Measurements from ENCODE around the gene CYBA. TPM values are rescaled to one million over a fixed set of nuclear protein-coding genes. Genes with fewer than 3 reads are reported as not detected.

Gene CYBA
- total RNA-seq, 1 donor from 2014 or later: 877 TPM

DNA sequence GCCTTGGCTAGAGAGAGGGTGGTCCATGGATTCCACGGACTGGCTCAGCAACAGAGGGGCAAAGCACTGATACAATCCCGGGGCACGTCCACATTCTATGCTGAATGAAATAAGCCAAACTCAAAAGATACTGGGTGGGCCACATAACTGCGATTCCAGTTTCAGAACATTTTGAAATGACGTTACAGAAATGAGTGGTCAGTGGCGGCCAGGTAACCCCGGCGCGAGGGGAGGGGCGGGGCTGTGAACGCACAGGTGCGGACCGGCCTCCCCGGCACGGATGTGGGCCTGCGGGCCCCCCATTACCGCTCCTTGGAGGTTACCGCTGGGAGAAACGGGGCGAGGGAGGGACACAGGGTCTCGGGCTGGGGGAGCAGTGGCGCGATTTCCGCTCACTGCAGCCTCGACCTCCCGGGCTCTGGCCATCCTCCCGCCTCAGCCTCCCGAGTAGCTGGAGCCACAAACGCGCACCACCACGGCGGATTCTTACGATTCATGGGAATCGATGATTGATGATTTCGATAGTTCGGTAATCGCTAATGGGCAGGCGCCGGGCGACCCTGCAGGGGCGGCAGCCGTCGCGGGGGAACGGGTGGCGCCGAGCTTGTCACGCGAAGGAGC is 11.5 kb upstream of the CYBA start:
- TF ChIP-seq, protein P1, sequence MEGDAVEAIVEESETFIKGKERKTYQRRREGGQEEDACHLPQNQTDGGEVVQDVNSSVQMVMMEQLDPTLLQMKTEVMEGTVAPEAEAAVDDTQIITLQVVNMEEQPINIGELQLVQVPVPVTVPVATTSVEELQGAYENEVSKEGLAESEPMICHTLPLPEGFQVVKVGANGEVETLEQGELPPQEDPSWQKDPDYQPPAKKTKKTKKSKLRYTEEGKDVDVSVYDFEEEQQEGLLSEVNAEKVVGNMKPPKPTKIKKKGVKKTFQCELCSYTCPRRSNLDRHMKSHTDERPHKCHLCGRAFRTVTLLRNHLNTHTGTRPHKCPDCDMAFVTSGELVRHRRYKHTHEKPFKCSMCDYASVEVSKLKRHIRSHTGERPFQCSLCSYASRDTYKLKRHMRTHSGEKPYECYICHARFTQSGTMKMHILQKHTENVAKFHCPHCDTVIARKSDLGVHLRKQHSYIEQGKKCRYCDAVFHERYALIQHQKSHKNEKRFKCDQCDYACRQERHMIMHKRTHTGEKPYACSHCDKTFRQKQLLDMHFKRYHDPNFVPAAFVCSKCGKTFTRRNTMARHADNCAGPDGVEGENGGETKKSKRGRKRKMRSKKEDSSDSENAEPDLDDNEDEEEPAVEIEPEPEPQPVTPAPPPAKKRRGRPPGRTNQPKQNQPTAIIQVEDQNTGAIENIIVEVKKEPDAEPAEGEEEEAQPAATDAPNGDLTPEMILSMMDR (conservative IDR thresholded peaks at IDR 0.05; ENCODE audit: low read depth, low read length): no peak
- H3K4me3 ChIP-seq (ENCODE audit: low read depth, low read length): peak overlapping the region; percentile 98
- DNase-seq (ENCODE audit: low read depth): no peak

DNA sequence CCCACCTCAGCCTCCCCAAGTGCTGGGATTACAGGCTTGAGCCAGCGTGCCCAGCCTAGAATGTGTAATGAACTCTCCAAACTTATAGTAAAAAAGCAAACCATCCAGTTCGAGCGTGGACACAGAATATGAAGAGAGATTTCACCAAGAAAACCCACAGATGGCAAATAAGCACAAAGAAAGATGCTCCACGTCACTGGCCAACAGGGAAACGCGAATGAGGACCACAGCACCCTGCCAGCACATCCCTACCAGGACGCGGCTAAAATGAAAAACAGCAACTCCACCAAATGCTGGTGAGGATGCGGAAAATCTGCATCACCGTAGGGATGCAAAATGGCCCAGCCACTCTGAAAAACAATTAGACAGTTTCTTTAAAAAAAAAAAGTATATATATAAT is 10.6 kb upstream of the CYBA start:
- H3K4me3 ChIP-seq (ENCODE audit: low read depth, low read length): no peak overlapping the region

DNA sequence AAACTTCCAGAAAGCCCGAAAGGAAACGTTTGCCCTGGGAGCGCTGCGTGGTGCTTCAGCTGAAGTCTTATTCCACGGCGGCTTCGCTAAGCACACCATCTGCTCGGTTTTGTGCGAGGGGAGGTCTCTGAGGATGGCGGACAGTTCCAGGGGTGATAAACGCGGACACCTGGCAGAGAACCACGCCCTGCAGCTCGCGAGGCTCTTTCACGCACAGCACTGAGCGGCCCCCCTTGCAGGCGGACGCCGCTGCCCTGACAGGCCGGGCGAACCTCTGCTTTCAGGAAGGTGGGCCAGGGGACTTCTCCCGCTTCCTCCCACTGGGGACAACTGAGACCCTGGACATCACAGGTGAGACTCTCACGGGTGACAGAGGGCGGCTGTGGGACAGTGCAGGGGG is 8.3 kb upstream of the CYBA start:
- no peak overlapping the region for H3K4me3 ChIP-seq (ENCODE audit: low read depth, low read length)
- TF ChIP-seq, protein P1 (conservative IDR thresholded peaks at IDR 0.05; ENCODE audit: low read depth, low read length): no peak
- no peak for DNase-seq (ENCODE audit: low read depth)

More for the DNA sequence above, 10.6 kb upstream of the CYBA start:
- no peak for DNase-seq (ENCODE audit: low read depth)
- TF ChIP-seq, protein P1 (conservative IDR thresholded peaks at IDR 0.05; ENCODE audit: low read depth, low read length): no peak

DNA sequence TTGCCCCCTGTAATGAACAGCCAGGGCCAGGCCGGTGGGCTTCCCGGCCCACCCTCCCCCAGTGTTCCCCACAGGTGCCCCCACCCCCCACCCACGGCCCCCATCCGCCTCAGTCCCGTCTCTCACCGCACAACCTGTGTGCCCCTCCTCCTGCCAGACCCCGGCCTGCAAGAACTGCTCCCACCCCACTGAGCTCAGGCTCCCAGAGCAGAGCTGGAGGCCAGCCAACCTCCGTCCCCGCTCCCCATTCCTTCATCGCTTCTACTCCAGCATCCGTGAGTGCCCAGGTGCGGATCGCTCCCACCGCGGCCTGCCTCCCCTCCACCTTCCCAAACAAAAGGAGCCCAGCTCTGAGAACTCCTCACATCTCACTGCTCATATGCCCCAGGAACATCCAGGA is 7.9 kb upstream of the CYBA start:
- no peak for DNase-seq (ENCODE audit: low read depth)
- TF ChIP-seq, protein P1 (conservative IDR thresholded peaks at IDR 0.05; ENCODE audit: low read depth, low read length): no peak
- no peak overlapping the region for H3K4me3 ChIP-seq (ENCODE audit: low read depth, low read length)

DNA sequence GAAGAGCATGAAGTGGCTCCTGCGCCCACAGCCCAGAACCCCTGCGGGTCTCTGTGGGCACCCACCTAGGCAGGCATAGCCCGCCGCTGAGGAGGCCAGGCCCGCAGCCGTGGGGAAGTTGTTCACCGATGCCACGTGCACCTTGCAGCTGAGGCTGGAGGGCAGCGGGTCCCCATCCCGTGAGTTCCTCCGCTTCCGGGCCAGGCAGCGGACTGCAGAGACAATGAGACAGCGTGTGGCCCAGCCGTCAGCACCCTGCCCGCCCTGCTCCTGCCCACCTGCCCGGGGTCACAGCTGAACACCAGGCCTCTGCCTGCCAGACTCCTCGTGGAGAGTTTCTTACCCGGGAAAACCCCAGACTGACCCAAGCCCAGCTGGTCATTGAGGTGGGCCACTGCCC is 6.5 kb upstream of the CYBA start:
- TF ChIP-seq, protein P1 (conservative IDR thresholded peaks at IDR 0.05; ENCODE audit: low read depth, low read length): no peak
- no peak for DNase-seq (ENCODE audit: low read depth)
- H3K4me3 ChIP-seq (ENCODE audit: low read depth, low read length): no peak overlapping the region

DNA sequence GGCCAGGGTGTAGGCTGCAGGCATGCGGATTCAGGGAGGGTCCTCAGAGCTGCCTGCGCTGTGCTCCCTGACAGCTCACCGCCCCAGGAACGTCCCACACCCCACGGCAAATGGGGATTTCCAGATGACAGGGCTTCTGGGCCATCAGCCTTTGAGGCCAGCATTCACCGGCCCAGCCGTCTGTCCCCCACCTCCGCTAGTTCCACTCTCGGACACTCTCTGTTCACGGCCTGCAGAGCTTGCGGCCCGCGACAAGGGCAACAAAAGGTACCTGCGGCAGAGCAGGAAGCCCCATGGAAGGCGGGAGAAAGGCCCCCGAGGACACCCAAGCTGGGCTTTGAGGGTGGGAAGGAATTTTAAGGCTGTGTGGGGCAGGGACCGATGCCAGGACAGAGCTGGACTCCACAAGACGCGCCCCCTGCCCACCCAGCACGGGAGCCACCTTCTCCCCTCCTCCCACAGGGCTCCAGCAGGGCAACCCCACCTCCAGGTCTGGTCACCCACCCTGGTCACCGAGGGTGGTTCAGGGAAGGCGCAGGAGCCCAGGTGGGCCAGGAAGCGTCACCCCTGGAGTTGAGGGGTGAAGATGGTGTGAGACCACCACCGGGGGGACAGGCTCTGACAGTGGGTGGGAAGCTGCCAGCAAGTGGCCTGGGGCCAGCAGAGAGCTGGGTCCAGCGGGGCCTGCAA is 5.6 kb upstream of the CYBA start:
- TF ChIP-seq, protein P1 (conservative IDR thresholded peaks at IDR 0.05; ENCODE audit: low read depth, low read length): no peak
- H3K4me3 ChIP-seq (ENCODE audit: low read depth, low read length): no peak overlapping the region
- no peak for DNase-seq (ENCODE audit: low read depth)

All from epithelial cell of proximal tubule (primary cell).